K562 (cell line): ENCODE data around the gene SMIM10L1. TPM values are rescaled to one million over a fixed set of nuclear protein-coding genes. Genes with fewer than 3 reads are reported as not detected.

ENCODE experiments used
- ATAC-seq: fragments of 200-7000 bp; cut with Tn5 transposase; 3 replicates; pipeline ENCODE4 v1.9.1; 2020; ENCODE audit warnings: moderate library complexity
- BruUV-seq: library from RNA; stranded (reverse); fragments of 400-500 nt; replicated peaks from 2 replicates; lab custom pipeline; 2021; lab: Mats Ljungman, UMichigan
- CTCF ChIA-PET: fragments of 300-600 bp; formaldehyde crosslinking; extraction: SDS; loops from one replicate; lab custom pipeline; 2021; ENCODE audit warnings: low intra/inter-chr PET ratio; lab: Yijun Ruan, JAX
- POLR2A ChIA-PET: fragments of 300-600, 350-650 bp; sonication (Branson Sonifier 250); formaldehyde crosslinking; extraction: SDS; loops from one replicate; lab custom pipeline; 2021; ENCODE audit warnings: antibody characterized with exemption, inconsistent platforms; lab: Yijun Ruan, JAX
- DNase-seq, 4 experiments: peaks; one replicate each; pipeline versions ENCODE4 v3.0.0 to v3.0.0-alpha.2; 2011 to 2018; ENCODE audit warnings: low spot score in 3 of 4, mixed read lengths in 3 of 4; ENCODE audit errors: extremely low read depth in 1 of 4
- FAIRE-seq: peaks from 2 replicates; lab custom pipeline; 2011; peaks lifted over from hg19 to GRCh38; lab: Jason Lieb, UNC
- H2AFZ ChIP-seq: 2 replicates; pipeline ENCODE4 v1.6.0; 2011; ENCODE audit warnings: low read depth, low read length, control low read depth, inconsistent platforms
- H3K27ac ChIP-seq: fragments of 200-600 bp; 3 replicates; pipeline ENCODE4 v1.8.0; 2011; ENCODE audit warnings: low read depth, mild to moderate bottlenecking, control low read depth, inconsistent platforms, low read length, moderate library complexity, mixed read lengths; ENCODE audit errors: extremely low read depth
- H3K27me3 ChIP-seq, 2 experiments: fragments of 300-600 bp in 1 of 2; 2 replicates in 1 of 2; 3 replicates in 1 of 2; pipeline versions ENCODE4 v1.6.0 to v1.8.0; 2011; ENCODE audit warnings: inconsistent platforms in 2 of 2, low read length in 2 of 2, mild to moderate bottlenecking in 1 of 2, mixed read lengths in 1 of 2, moderate library complexity in 1 of 2; ENCODE audit not compliant: control insufficient read depth in 2 of 2, insufficient read depth in 2 of 2
- H3K36me3 ChIP-seq: fragments of 300-600 bp; 3 replicates; pipeline ENCODE4 v1.8.0; 2011; ENCODE audit warnings: mild to moderate bottlenecking, low read length, inconsistent platforms; ENCODE audit not compliant: control insufficient read depth, insufficient read depth
- H3K4me1 ChIP-seq, 2 experiments: fragments of 200-600 bp in 1 of 2; replicated peaks in 1 of 2; 2 replicates in 1 of 2; 3 replicates in 1 of 2; pipeline versions ENCODE4 v1.5.1 to v1.8.0; 2011; ENCODE audit warnings: inconsistent platforms in 2 of 2, low read length in 2 of 2, mild to moderate bottlenecking in 1 of 2, mixed read lengths in 1 of 2, moderate library complexity in 1 of 2; ENCODE audit not compliant: control insufficient read depth in 2 of 2, insufficient read depth in 2 of 2
- H3K4me2 ChIP-seq: 2 replicates; pipeline ENCODE4 v1.6.1; 2011; ENCODE audit warnings: low read length, control low read depth, inconsistent platforms, mixed read lengths; ENCODE audit not compliant: insufficient read depth
- H3K4me3 ChIP-seq: fragments of 200-600 bp; sonication (generic), shearing (Covaris generic); 2 replicates; pipeline ENCODE4 v1.5.1; 2016; ENCODE audit warnings: control low read depth, inconsistent platforms
- H3K79me2 ChIP-seq: fragments of 200-600 bp; 3 replicates; pipeline ENCODE4 v1.8.0; 2011; ENCODE audit warnings: low read length, inconsistent platforms; ENCODE audit not compliant: control insufficient read depth, insufficient read depth
- H3K9ac ChIP-seq, 2 experiments: 2 replicates each; pipeline versions ENCODE4 v1.6.0 to v1.6.1; 2011; ENCODE audit warnings: low read depth in 2 of 2, low read length in 2 of 2, control low read depth in 1 of 2, inconsistent platforms in 1 of 2, mild to moderate bottlenecking in 1 of 2, mixed read lengths in 1 of 2; ENCODE audit not compliant: insufficient read depth in 1 of 2
- H3K9me1 ChIP-seq: one replicate; pipeline ENCODE4 v1.6.0; 2011; ENCODE audit warnings: inconsistent platforms, mild to moderate bottlenecking, low read length, moderate library complexity; ENCODE audit not compliant: control insufficient read depth, insufficient read depth
- H3K9me3 ChIP-seq: replicated peaks from 2 replicates; pipeline ENCODE4 v1.5.1; 2011; ENCODE audit warnings: low read depth, low read length, inconsistent platforms; ENCODE audit not compliant: control insufficient read depth, insufficient read depth
- H4K20me1 ChIP-seq: replicated peaks from 2 replicates; pipeline ENCODE4 v1.6.1; 2011; ENCODE audit warnings: low read length, inconsistent platforms, mixed read lengths; ENCODE audit not compliant: control insufficient read depth, insufficient read depth
- MEF2D ChIP-seq: conservative IDR thresholded peaks from 2 replicates; pipeline ENCODE4 v1.6.1; 2016; ENCODE audit warnings: low read depth, missing genetic modification characterization, missing compliant biosample characterization
- MTA1 ChIP-seq: fragments of 450-650 bp; IDR thresholded peaks from 2 replicates; pipeline ENCODE4 v1.6.1; 2017; ENCODE audit warnings: borderline replicate concordance
- MTA3 ChIP-seq: fragments of 450-650 bp; formaldehyde crosslinking; IDR thresholded peaks from 2 replicates; pipeline ENCODE4 v1.6.1; 2017; ENCODE audit warnings: mild to moderate bottlenecking, borderline replicate concordance
- OTX1 ChIP-seq: fragments of 450-650 bp; formaldehyde crosslinking; IDR thresholded peaks from 2 replicates; pipeline ENCODE4 v1.4.0; 2022; ENCODE audit warnings: mild to moderate bottlenecking
- POU5F1 ChIP-seq: fragments of 150-350 bp; IDR thresholded peaks from 2 replicates; pipeline ENCODE4 v1.6.1; 2014; ENCODE audit warnings: borderline replicate concordance, low read length, low read depth, mild to moderate bottlenecking; ENCODE audit not compliant: partially characterized antibody
- RAD51 ChIP-seq: fragments of 450-650 bp; IDR thresholded peaks from 2 replicates; pipeline ENCODE4 v1.7.1; 2016; ENCODE audit warnings: low read depth, mild to moderate bottlenecking, borderline replicate concordance
- RFX1 ChIP-seq: fragments of 450-650 bp; IDR thresholded peaks from 2 replicates; pipeline ENCODE4 v1.6.1; 2016; ENCODE audit warnings: mild to moderate bottlenecking, moderate library complexity
- ZBTB1 ChIP-seq: sonication (generic); formaldehyde crosslinking; IDR thresholded peaks from 2 replicates; pipeline ENCODE4 v1.8.1; 2023; ENCODE audit warnings: missing genetic modification reagents, low read depth, mild to moderate bottlenecking, borderline replicate concordance
- ZNF41 ChIP-seq: fragments of 250-450 bp; sonication (Bioruptor Pico); conservative IDR thresholded peaks from 2 replicates; pipeline ENCODE4 v1.4.0; 2020; ENCODE audit warnings: mild to moderate bottlenecking
- ZNF79 ChIP-seq: fragments of 250-450 bp; sonication (Bioruptor Pico); IDR thresholded peaks from 2 replicates; pipeline ENCODE4 v1.4.0; 2020; ENCODE audit warnings: low read depth, mild to moderate bottlenecking, moderate library complexity
- WGBS: fragments of 100-300 bp; shearing (Covaris generic); methylation state at CpG from one replicate; pipeline ENCODE4 v1.1.6; 2016; ENCODE audit warnings: low coverage, mixed read lengths; ENCODE audit not compliant: insufficient coverage; ENCODE audit errors: missing lambda C conversion rate; 5-methylcytosine and 5-hydroxymethylcytosine counted together
- in situ Hi-C: fragments of 300-500 bp; cut with MboI; formaldehyde crosslinking; loops from 4 replicates; pipeline ENCODE4 v1.15.0; 2018; ENCODE audit warnings: inconsistent platforms, mixed read lengths
- intact Hi-C: fragments of 100-400 bp; cut with micrococcal nuclease; formaldehyde crosslinking; loops from 2 replicates; pipeline ENCODE4 v1.14.2; 2022
- polyA plus RNA-seq, 8 experiments: library from polyadenylated mRNA; depleted of rRNA in 4 of 8; stranded (reverse) in 5 of 8; unstranded in 3 of 8; fragments of >200 nt; fragmentation: Nextera tagmentation in 2 of 8; fragmentation: Illumina TruSeq in 1 of 8; extraction: Ambion mirVana in 2 of 8; extraction: Trizol in 1 of 8; gene quantifications; 2 replicates each; pipeline versions ENCODE4 v1.2.1 to v1.2.3, GENCODE V29; 2011 to 2014; ENCODE audit warnings: inconsistent platforms in 1 of 8, missing spikeins in 1 of 8
- total RNA-seq, 7 experiments: library from RNA; depleted of rRNA in 6 of 7; stranded (reverse); fragments of >200 nt in 6 of 7; fragmentation: Illumina TruSeq in 2 of 7; extraction: Trizol in 2 of 7; gene quantifications; 2 replicates each; pipeline versions ENCODE4 v1.2.1 to v1.2.3, GENCODE V29; 2011 to 2021; ENCODE audit warnings: low replicate concordance in 1 of 7
- TF ChIP-seq, protein P1 (sequence below): fragments of 250-450 bp; sonication (Bioruptor Pico); IDR thresholded peaks from 2 replicates; pipeline ENCODE4 v1.8.0; 2022; ENCODE audit warnings: inconsistent platforms, mild to moderate bottlenecking, moderate library complexity, borderline replicate concordance
- TF ChIP-seq, protein P2 (sequence below): IDR thresholded peaks from 2 replicates; pipeline ENCODE4 v1.6.1; 2016; ENCODE audit warnings: missing genetic modification characterization, missing compliant biosample characterization
- TF ChIP-seq, protein P3 (sequence below): fragments of 450-650 bp; conservative IDR thresholded peaks from 2 replicates; pipeline ENCODE4 v1.6.1; 2016; ENCODE audit warnings: missing genetic modification characterization, low read depth, mild to moderate bottlenecking, control low read depth, missing compliant biosample characterization
- TF ChIP-seq, protein P4 (sequence below): sonication (generic); formaldehyde crosslinking; IDR thresholded peaks from 2 replicates; pipeline ENCODE4 v1.8.0; 2022; ENCODE audit warnings: mild to moderate bottlenecking, missing genetic modification reagents, borderline replicate concordance

The SMIM10L1 gene
- total and polyA plus RNA-seq, 9 of the 15 experiments (the other 6 are each of a cell fraction or from before 2014, with no cell fraction given): 3.0 to 12.1 (median 9.0) TPM

DNA sequence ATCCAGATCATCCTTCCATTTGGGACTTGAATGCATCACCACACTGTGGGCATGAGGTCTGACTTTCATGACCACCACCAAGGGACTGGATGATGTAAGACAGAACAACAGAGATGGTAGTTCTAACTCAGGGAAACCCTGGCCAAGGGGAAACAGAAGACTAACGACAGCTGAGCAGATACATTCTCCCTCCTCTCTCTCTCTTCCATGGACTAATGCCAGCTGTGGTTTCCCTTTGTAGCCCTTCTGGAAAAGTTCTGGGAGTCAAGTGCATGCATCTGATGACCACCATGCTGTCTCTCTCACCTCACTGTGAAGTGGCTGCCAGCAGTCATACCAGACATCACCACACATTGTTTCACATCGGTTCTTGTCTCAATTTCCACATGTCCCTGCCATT is 40.0 kb upstream of the SMIM10L1 start:
- WGBS: 0% methylated on average over 1 of the region's 2 CpGs
- H3K36me3 ChIP-seq: no peaks in the 10 kb centered on the region
- H4K20me1 ChIP-seq: no peaks in the 10 kb centered on the region
- no peak overlapping the region for H3K4me3 ChIP-seq
- ChIA-PET CTCF (no interaction called here), POLR2A (no interaction called here)
- H2AFZ ChIP-seq: no peak overlapping the region
- H3K4me2 ChIP-seq: no peak overlapping the region
- no peaks in the 10 kb centered on the region for H3K9me1 ChIP-seq
- no TSS peak for BruUV-seq
- no peak overlapping the region for H3K9ac ChIP-seq
- H3K79me2 ChIP-seq: peaks cover 39% of the 10 kb centered on the region
- no peak overlapping the region for H3K27ac ChIP-seq
- no peaks in the 10 kb centered on the region for H3K27me3 ChIP-seq
- in situ Hi-C loops: no loop called here
- no peak for TF ChIP-seq RFX1
- TF ChIP-seq, protein P1, sequence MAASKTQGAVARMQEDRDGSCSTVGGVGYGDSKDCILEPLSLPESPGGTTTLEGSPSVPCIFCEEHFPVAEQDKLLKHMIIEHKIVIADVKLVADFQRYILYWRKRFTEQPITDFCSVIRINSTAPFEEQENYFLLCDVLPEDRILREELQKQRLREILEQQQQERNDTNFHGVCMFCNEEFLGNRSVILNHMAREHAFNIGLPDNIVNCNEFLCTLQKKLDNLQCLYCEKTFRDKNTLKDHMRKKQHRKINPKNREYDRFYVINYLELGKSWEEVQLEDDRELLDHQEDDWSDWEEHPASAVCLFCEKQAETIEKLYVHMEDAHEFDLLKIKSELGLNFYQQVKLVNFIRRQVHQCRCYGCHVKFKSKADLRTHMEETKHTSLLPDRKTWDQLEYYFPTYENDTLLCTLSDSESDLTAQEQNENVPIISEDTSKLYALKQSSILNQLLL (CRISPR knock-in tag): no peak
- no peak for TF ChIP-seq POU5F1
- no peak for TF ChIP-seq MEF2D
- TF ChIP-seq, protein P2, sequence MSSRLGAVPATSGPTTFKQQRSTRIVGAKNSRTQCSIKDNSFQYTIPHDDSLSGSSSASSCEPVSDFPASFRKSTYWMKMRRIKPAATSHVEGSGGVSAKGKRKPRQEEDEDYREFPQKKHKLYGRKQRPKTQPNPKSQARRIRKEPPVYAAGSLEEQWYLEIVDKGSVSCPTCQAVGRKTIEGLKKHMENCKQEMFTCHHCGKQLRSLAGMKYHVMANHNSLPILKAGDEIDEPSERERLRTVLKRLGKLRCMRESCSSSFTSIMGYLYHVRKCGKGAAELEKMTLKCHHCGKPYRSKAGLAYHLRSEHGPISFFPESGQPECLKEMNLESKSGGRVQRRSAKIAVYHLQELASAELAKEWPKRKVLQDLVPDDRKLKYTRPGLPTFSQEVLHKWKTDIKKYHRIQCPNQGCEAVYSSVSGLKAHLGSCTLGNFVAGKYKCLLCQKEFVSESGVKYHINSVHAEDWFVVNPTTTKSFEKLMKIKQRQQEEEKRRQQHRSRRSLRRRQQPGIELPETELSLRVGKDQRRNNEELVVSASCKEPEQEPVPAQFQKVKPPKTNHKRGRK (tag): no peak
- no peak for TF ChIP-seq ZNF79 (CRISPR knock-in tag)
- TF ChIP-seq MTA1: no peak
- TF ChIP-seq ZBTB1: no peak
- no peak for TF ChIP-seq MTA3
- no peak for TF ChIP-seq RAD51
- TF ChIP-seq, protein P3, sequence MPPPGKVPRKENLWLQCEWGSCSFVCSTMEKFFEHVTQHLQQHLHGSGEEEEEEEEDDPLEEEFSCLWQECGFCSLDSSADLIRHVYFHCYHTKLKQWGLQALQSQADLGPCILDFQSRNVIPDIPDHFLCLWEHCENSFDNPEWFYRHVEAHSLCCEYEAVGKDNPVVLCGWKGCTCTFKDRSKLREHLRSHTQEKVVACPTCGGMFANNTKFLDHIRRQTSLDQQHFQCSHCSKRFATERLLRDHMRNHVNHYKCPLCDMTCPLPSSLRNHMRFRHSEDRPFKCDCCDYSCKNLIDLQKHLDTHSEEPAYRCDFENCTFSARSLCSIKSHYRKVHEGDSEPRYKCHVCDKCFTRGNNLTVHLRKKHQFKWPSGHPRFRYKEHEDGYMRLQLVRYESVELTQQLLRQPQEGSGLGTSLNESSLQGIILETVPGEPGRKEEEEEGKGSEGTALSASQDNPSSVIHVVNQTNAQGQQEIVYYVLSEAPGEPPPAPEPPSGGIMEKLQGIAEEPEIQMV: no peak
- TF ChIP-seq, protein P4, sequence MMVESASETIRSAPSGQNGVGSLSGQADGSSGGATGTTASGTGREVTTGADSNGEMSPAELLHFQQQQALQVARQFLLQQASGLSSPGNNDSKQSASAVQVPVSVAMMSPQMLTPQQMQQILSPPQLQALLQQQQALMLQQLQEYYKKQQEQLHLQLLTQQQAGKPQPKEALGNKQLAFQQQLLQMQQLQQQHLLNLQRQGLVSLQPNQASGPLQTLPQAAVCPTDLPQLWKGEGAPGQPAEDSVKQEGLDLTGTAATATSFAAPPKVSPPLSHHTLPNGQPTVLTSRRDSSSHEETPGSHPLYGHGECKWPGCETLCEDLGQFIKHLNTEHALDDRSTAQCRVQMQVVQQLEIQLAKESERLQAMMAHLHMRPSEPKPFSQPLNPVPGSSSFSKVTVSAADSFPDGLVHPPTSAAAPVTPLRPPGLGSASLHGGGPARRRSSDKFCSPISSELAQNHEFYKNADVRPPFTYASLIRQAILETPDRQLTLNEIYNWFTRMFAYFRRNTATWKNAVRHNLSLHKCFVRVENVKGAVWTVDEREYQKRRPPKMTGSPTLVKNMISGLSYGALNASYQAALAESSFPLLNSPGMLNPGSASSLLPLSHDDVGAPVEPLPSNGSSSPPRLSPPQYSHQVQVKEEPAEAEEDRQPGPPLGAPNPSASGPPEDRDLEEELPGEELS (CRISPR knock-in tag): no peak
- no peak for TF ChIP-seq OTX1 (CRISPR knock-in tag)
- TF ChIP-seq ZNF41 (CRISPR knock-in tag): no peak
- ATAC-seq: no peak
- H3K4me1 ChIP-seq: no peaks in the 10 kb centered on the region
- no peak for DNase-seq
- H3K9me3 ChIP-seq: no peaks in the 10 kb centered on the region
- FAIRE-seq: no peak
- intact Hi-C loops: no loop called here
